ENCODE measurements around the gene ZNF804B.

Gene ZNF804B

DNA sequence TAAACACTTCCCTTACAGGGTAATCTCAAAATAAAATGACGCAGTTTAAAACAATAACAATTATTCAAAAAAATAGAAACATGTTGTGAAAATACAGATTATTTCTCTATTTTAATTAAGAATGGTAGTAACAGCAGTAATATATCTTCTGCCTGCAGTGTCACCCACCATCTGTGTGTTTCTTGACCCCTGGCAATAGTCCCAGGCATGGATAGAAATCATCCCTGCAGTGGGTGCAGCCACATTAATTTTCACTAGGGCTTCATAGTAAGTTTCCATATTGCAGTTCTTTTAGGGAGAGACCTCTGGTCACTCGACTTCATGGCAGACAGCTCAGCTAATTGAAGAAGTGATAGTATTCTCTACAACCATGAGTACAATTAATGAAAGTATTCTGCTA lies 506.1 kb downstream of the ZNF804B start:
- DNase-seq (ENCODE audit: low spot score), result no peak

DNA sequence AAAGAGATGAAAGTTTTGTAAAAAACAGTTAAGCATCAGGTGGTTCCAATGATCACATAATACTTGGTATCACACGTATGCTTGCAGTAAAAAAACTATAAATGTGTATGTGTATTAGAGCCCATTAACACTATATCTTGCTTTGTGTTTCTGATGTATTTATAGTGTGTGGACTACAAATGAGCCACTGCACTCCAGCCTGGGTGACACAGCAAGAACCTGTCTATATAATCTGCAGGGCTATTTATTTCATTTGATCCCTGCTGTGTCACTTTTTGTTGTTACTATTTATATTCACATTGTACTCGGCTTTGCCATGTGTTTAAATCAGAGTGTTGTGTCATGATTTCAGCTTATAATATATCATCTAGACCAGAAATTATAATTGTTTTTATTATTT lies 523.8 kb downstream of the ZNF804B start:
- DNase-seq (ENCODE audit: low spot score), result no peak

DNA sequence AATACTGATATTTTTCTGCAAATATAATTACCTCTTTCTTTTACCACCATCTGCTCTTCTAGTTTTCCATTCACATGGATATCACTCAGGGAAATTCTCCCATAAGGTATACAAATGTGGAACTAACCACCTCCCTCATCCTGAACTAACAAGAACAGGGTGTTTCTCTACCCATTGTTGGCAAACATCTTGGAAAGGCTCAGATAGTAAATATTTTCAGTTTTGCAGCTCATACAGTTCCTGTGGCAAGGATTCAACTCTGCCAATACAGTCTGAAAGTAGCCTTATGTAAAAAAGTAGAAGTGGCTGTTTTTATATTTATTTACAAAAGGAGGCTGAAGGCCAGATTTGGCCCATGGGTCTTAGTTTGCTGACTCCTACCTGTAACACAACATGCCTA lies 549.0 kb downstream of the ZNF804B start:
- no peak for DNase-seq (ENCODE audit: low spot score)

DNA sequence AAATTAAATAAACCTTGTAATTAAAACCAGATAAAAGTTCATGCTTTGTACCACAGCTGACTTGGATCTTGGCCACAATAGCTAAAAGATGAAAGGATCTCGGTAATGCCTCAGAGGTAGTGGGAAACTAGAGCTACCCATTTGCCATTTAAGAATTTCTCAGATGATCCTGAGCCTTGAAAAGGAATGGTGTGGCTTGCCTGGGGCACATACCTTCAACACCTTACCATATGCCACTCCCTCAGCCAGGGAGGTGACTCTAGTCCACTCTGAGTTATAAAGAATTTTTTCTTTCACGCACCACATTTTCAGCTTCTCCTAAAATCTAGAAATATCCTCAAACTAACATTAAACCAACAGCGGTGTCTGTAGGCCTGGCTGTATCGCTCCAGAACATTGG lies 552.4 kb downstream of the ZNF804B start:
- DNase-seq (ENCODE audit: low spot score), result no peak

DNA sequence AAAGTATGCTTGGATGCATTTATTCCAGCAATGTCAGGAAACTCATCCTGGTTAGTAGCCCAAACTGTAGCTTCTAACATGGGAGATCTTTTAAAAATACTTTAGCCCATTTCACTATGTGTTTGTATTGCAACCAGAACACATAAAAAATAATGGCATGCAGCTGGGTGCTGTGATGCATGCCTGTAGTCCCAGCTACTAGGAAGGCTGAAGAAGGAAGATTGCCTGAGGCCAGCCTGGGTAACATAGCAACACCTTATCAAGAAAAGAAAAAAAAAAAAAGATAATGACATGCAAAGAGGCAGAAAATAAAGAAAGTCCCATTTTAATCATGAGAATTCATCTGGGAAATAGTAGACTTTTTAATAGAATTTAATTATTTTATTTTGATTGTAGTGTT lies 553.1 kb downstream of the ZNF804B start:
- no peak for DNase-seq (ENCODE audit: low spot score)

DNA sequence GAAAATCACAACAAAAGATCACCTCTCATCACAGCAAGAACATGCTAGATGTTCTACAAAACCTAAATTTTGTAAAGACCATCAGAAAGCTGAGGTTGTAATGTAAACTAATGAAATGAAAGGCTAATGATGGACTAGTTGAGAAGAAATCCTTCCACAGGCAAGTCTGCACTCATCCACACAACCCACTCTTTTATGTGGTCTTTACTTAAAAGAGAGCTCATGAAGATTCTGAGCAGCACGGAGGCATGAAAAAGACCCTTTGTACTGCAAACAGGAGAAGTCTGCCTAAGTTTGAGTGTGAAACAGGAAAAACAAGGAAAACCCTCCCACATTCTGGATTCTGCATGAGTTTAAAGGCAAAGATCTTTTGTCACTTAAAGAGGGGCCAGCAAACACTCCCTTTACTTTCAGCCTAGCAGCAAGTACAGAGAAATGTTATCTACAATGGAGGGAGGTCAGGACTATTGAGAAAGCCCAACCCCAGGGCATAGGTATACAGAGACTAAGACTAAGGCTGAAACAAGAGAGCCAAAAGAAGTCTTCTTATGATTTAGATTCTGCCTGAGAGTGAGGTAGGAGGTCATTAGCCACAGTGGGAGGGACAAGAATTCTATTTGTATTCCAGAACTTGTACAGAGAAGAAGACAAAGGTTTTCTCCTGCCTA lies 557.2 kb downstream of the ZNF804B start:
- no peak for DNase-seq (ENCODE audit: low spot score)

DNA sequence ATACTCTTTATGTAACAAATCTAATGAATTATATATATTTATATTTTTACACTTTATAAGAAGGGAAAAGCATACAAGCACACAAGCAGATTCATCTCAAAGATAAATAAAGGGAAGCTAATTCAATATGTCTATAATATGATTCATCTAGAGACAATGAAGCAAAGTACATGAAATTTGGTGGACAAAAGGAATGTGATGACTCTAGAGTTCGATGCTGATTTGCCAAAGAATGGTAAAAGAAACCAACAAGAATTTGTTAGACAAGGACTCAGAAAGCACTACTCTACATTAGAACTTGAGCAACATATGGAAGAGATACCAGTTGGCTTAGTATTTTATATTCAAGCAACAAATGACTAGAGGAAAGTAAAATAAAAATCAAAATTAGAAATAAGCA lies 572.5 kb downstream of the ZNF804B start:
- DNase-seq (ENCODE audit: low spot score), result no peak

DNA sequence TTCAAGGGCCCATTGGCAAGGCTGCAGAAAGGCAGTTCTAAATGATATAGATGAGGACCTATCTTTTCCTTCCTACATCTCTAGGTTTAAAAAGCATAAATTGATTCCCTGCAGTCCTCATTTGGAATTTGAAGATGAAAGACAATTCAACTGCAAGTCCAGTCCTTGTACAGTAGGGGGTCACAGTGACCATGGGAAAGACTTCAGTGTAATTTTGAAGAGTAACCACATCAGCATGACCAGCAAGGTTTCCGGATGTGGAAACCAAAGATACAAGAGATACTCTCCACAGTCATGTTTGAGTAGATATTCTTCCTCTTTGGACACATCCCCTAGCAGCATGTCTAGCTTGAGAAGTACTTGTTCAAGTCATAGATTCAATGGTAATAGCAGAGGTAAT lies 575.3 kb downstream of the ZNF804B start:
- no peak for DNase-seq (ENCODE audit: low spot score)

DNA sequence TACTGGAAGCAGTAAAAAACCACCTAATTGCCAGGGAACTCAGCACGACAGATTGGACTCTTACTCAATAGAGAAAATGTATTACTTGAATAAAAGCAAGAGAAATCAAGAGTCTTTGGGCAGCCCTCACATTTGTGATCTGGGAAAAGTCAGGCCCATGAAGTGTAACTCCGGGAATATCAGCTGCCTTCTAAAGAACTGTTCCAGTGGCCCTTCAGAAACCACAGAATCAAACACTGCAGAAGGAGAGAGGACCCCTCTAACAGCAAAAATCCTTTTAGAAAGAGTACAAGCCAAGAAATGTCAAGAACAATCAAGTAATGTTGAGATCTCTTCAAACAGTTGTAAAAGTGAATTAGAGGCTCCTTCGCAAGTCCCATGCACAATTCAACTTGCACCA lies 576.0 kb downstream of the ZNF804B start:
- DNase-seq (ENCODE audit: low spot score), result no peak

DNA sequence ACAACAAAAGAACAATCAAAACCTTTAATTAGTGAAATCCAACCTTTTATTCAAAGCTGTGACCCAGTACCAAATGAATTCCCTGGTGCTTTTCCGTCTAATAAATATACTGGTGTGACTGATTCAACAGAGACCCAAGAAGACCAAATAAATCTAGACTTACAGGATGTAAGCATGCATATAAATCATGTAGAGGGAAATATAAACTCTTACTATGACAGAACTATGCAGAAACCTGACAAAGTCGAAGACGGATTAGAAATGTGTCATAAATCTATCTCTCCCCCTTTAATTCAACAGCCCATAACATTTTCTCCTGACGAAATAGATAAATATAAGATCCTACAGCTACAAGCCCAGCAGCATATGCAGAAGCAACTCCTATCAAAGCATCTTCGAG lies 576.6 kb downstream of the ZNF804B start:
- no peak for DNase-seq (ENCODE audit: low spot score)

DNA sequence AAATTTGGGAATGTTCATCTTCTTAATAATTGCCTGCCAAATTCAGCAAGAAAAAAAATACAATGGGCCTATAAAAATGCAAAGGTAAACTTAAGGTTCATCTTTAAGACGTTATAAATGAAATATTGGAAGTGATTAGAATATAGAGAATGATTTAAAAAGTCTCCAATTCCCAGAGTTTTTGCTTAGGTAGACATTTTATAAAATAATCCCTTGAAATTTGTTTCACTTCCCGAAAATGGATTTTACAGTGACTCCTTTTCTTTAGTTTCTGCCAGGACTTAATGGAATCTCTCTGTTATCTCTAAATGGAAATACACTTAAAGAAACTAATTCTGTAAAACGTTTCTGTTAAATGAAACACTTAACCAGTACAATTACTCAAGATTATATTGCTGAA lies 580.2 kb downstream of the ZNF804B start:
- DNase-seq (ENCODE audit: low spot score), result no peak

DNA sequence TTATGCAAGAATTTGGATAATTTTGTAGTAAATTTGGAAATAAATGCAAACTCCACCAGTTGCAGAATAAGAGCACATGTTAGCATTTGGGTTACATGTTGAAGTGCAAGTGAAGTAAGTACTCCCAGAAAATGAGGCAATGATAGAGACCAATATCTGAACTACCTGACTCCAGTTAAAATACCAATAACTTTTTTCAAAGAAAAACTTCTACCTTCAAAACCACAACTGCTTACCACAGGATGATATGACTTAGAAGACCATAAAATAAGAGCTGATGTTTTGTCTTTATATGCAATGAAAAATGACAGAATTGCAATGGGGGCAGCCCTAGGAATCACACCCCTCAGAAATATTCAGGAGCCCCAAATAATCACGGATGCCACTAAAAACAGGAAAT lies 597.6 kb downstream of the ZNF804B start:
- DNase-seq (ENCODE audit: low spot score), result no peak

DNA sequence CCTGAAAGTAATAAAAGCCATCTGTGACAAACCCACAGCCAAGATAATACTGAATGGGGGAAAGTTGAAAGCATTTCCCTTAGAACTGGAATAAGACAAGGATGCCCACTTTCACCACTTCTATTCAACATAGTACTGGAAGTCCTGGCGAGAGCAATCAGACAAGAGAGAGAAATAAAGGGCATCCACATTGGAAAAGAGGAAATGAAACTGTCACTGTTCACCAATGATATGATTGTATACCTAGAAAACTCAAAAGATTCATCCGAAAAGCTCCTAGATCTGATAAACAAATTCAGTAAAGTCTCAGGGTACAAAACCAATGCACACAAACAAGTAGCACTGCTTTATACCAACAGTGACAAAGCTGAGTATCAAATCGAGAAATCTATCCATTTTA lies 617.7 kb downstream of the ZNF804B start:
- DNase-seq (ENCODE audit: low spot score), result no peak

DNA sequence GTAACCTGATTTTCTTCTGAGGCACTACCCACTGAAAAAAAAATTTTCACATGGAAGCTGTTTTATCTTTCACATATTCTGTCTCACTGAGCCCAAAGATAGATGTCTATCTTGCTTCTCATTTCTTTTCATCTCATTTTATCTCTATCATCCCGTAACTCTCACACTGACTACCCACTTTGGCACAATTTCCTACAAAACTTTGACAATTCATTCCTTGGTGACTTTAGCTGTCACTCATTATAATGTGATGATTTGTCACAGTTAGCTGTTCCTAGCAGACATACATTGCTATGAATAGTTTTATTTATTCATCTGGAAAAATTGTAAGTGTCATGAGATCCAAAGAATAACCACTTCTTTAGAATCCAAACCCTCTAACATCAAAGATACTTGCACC lies 625.9 kb downstream of the ZNF804B start:
- no peak for DNase-seq (ENCODE audit: low spot score)

Data from AG20443 (cell line).